ENCODE data around the gene KLK1. TPM values are rescaled to one million over a fixed set of nuclear protein-coding genes. Genes with fewer than 3 reads are reported as not detected.

The KLK1 gene
- total RNA-seq, 4 donors from 2014 or later, result 0.41 TPM; not detected in 3

- in situ Hi-C loops (cut with MboI; ENCODE audit: low sequenced_read_pairs in 4 of 4) (no loop called here), intact Hi-C loops (cut with DNase I; ENCODE audit: low total_unique reads) (no loop called here)
- TF ChIP-seq POLR2A (IDR thresholded peaks at IDR 0.05) (no peak), CTCF (IDR thresholded peaks at IDR 0.05 in 4 of 5, conservative IDR thresholded peaks at IDR 0.05 in 1 of 5) (no peak)
- H3K36me3 ChIP-seq, result no peaks in the 10 kb centered on the region
- ATAC-seq (no peak), DNase-seq (no peak)
- H3K9me3 ChIP-seq, result no peaks in the 10 kb centered on the region
- peaks cover 0 to 3% of the 10 kb centered on the region in 2 donors for H3K4me1 ChIP-seq
- H3K27ac ChIP-seq, result no peak overlapping the region
- H3K4me3 ChIP-seq, result no peak overlapping the region
- peaks cover 17 to 36% (median 17%) of the 10 kb centered on the region in 3 donors for H3K27me3 ChIP-seq
Measured at GRCh38 chr19:50839712-50840655, 16.4 kb upstream of the KLK1 start.

DNA sequence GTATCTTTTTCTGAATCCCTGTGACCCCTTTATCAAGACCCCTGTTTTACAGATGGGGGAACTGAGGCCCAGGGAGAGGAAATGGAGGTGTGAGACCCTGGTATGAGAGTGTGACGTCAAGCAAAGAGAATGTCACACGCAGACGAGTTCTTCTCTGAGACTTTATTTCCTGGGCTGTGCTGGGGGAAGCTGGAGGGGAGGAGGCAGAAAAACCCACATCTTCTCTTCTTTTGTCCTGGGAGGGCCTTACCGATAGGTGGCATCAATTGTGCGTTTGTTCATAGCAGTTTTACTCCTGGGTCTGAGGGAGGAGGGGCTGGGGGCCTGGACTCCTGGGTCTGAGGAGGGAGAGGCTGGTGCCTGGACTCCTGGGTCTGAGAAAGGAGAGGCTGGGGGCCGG lies 14.7 kb upstream of the KLK1 start:
- H3K9me3 ChIP-seq, result no peaks in the 10 kb centered on the region
- peaks cover 20 to 51% (median 21%) of the 10 kb centered on the region in 3 donors for H3K27me3 ChIP-seq
- no peak for TF ChIP-seq CTCF (IDR thresholded peaks at IDR 0.05 in 4 of 5, conservative IDR thresholded peaks at IDR 0.05 in 1 of 5)
- no peak for TF ChIP-seq POLR2A (IDR thresholded peaks at IDR 0.05)
- ATAC-seq (no peak), DNase-seq (no peak)
- no peaks in the 10 kb centered on the region for H3K36me3 ChIP-seq
- no peak overlapping the region for H3K4me3 ChIP-seq
- no peak overlapping the region for H3K27ac ChIP-seq
- in situ Hi-C loops (cut with MboI; ENCODE audit: low sequenced_read_pairs in 4 of 4), result no loop called here
- intact Hi-C loops (cut with DNase I; ENCODE audit: low total_unique reads), result no loop called here
- peaks cover 0 to 3% of the 10 kb centered on the region in 2 donors for H3K4me1 ChIP-seq

- ATAC-seq (no peak), DNase-seq (no peak)
- Histone ChIP-seq H3K4me1 (peaks cover 0 to 3% of the 10 kb centered on the region in 2 donors), H3K36me3 (no peaks in the 10 kb centered on the region), H3K4me3 (no peak overlapping the region), H3K27ac (no peak overlapping the region), H3K27me3 (peaks cover 20 to 58% (median 21%) of the 10 kb centered on the region in 3 donors), H3K9me3 (no peaks in the 10 kb centered on the region)
- in situ Hi-C loops (cut with MboI; ENCODE audit: low sequenced_read_pairs in 4 of 4), result no loop called here
- intact Hi-C loops (cut with DNase I; ENCODE audit: low total_unique reads), result no loop called here
- no peak for TF ChIP-seq POLR2A (IDR thresholded peaks at IDR 0.05)
- no peak for TF ChIP-seq CTCF (IDR thresholded peaks at IDR 0.05 in 4 of 5, conservative IDR thresholded peaks at IDR 0.05 in 1 of 5)
Measured at GRCh38 chr19:50837300-50837699, 13.7 kb upstream of the KLK1 start.

DNA sequence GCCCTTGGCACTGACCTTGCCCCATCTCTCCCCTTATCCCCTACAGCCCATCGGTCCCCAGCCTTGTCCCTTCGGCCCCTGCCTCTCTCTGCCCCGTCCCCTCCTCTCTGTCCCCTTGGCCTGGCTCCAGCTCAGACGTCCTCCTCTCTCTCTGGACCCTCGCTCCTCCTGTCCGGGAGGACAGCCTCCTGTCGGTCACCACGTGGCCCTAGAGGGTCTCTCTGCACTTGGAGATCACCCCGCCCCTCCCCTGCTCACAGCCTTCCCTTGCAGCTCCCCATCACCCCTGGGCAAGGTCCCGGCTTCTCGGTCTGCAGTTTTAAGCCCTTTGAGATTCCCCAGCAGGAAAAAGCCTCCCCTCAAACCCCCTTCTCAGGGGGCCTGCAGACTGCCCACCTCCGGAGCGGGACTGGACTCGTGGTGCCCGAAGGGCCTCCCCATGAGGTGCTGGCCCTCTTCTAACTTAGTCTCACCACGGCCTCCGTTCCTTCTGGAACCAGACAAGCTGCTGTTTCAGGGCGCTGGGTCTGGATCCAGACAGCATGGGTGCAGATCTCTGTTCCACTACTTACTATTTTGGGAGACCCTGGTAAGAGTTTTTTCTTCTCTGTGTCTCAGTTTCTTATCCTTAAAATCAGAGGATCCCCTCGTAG lies 13.1 kb upstream of the KLK1 start:
- TF ChIP-seq POLR2A (IDR thresholded peaks at IDR 0.05) (no peak), CTCF (IDR thresholded peaks at IDR 0.05 in 4 of 5, conservative IDR thresholded peaks at IDR 0.05 in 1 of 5) (no peak)
- ATAC-seq (no peak), DNase-seq (no peak)
- intact Hi-C loops (cut with DNase I; ENCODE audit: low total_unique reads), result no loop called here
- no peak overlapping the region for H3K27ac ChIP-seq
- no peak overlapping the region for H3K4me3 ChIP-seq
- in situ Hi-C loops (cut with MboI; ENCODE audit: low sequenced_read_pairs in 4 of 4), result no loop called here
- H3K9me3 ChIP-seq, result no peaks in the 10 kb centered on the region
- peaks cover 20 to 58% (median 21%) of the 10 kb centered on the region in 3 donors for H3K27me3 ChIP-seq
- no peaks in the 10 kb centered on the region for H3K36me3 ChIP-seq
- peaks cover 0 to 3% of the 10 kb centered on the region in 2 donors for H3K4me1 ChIP-seq
